IMR-90 (cell line): ENCODE measurements around the gene DOCK7. TPM values are rescaled to one million over a fixed set of nuclear protein-coding genes. Genes with fewer than 3 reads are reported as not detected.

Experiments used
- ATAC-seq: fragments of 200-7000 bp; cut with Tn5 transposase; 2 replicates; pipeline ENCODE4 v1.9.1; 2020; ENCODE audit warnings: low read depth, mild to moderate bottlenecking, moderate library complexity
- BruUV-seq: library from RNA; stranded (reverse); fragments of 400-500 nt; replicated peaks from 2 replicates; lab custom pipeline; 2021; lab: Mats Ljungman, UMichigan
- CTCF ChIA-PET: fragments of 300-600 bp; formaldehyde crosslinking; extraction: SDS; loops from one replicate; lab custom pipeline; 2021; ENCODE audit warnings: antibody characterized with exemption; lab: Yijun Ruan, JAX
- POLR2A ChIA-PET: fragments of 300-600 bp; sonication (Branson Sonifier 250); formaldehyde crosslinking; loops from one replicate; lab custom pipeline; 2022; ENCODE audit warnings: antibody characterized with exemption; ENCODE audit not compliant: unreplicated experiment; lab: Charles Lee
- DNase-seq: peaks from one replicate; pipeline ENCODE4 v3.0.0; 2013
- H2AFZ ChIP-seq: replicated peaks from 2 replicates; pipeline ENCODE3; 2013; ENCODE audit warnings: low read length, mild to moderate bottlenecking; ENCODE audit not compliant: poor library complexity
- H2AK5ac ChIP-seq: 2 replicates; pipeline ENCODE4 v1.6.1; 2013; ENCODE audit warnings: low read depth, low read length, inconsistent platforms
- H2AK9ac ChIP-seq: replicated peaks from 2 replicates; pipeline ENCODE3; 2013; ENCODE audit warnings: mild to moderate bottlenecking, low read depth, low read length, moderate library complexity; ENCODE audit not compliant: poor library complexity
- H2BK120ac ChIP-seq: 2 replicates; pipeline ENCODE4 v1.6.1; 2013; ENCODE audit warnings: low read depth, low read length, inconsistent platforms
- H2BK15ac ChIP-seq: 3 replicates; pipeline ENCODE4 v1.6.1; 2013; ENCODE audit warnings: low read depth, low read length, inconsistent platforms
- H2BK20ac ChIP-seq: 2 replicates; pipeline ENCODE4 v1.6.1; 2013; ENCODE audit warnings: low read depth, mild to moderate bottlenecking, inconsistent platforms, low read length, moderate library complexity
- H2BK5ac ChIP-seq: 2 replicates; pipeline ENCODE4 v1.6.1; 2013; ENCODE audit warnings: mild to moderate bottlenecking, low read depth, low read length, inconsistent platforms; ENCODE audit not compliant: poor library complexity, severe bottlenecking
- H3K14ac ChIP-seq: replicated peaks from 2 replicates; pipeline ENCODE4 v1.6.1; 2013; ENCODE audit warnings: low read depth, low read length, inconsistent platforms
- H3K18ac ChIP-seq: 2 replicates; pipeline ENCODE4 v1.6.1; 2013; ENCODE audit warnings: low read depth, low read length, control low read depth
- H3K23ac ChIP-seq: 2 replicates; pipeline ENCODE4 v1.6.1; 2013; ENCODE audit warnings: low read depth, low read length, inconsistent platforms
- H3K27ac ChIP-seq: 2 replicates; pipeline ENCODE4 v1.5.1; 2013; ENCODE audit warnings: mild to moderate bottlenecking, control low read depth, low read length; ENCODE audit not compliant: insufficient read depth
- H3K27me3 ChIP-seq: 2 replicates; pipeline ENCODE4 v1.6.1; 2013; ENCODE audit warnings: low read length; ENCODE audit not compliant: control insufficient read depth, insufficient read depth
- H3K36me3 ChIP-seq: 2 replicates; pipeline ENCODE4 v1.6.1; 2013; ENCODE audit warnings: low read length, mixed read lengths; ENCODE audit not compliant: control insufficient read depth, insufficient read depth
- H3K4ac ChIP-seq: 2 replicates; pipeline ENCODE4 v1.6.1; 2013; ENCODE audit warnings: low read depth, low read length, inconsistent platforms
- H3K4me1 ChIP-seq: 2 replicates; pipeline ENCODE4 v1.6.1; 2013; ENCODE audit warnings: low read length, mixed read lengths; ENCODE audit not compliant: control insufficient read depth, insufficient read depth
- H3K4me2 ChIP-seq: 2 replicates; pipeline ENCODE4 v1.6.1; 2013; ENCODE audit warnings: low read depth, mild to moderate bottlenecking, control low read depth, low read length, moderate library complexity
- H3K4me3 ChIP-seq: 2 replicates; pipeline ENCODE4 v1.5.1; 2013; ENCODE audit warnings: low read depth, mild to moderate bottlenecking, control low read depth, low read length, moderate library complexity; ENCODE audit not compliant: insufficient read depth
- H3K56ac ChIP-seq: 2 replicates; pipeline ENCODE4 v1.6.1; 2013; ENCODE audit warnings: low read length, inconsistent platforms; ENCODE audit not compliant: insufficient read depth; ENCODE audit errors: extremely low read depth
- H3K79me1 ChIP-seq, 2 experiments: 2 replicates each; pipeline ENCODE4 v1.6.1; 2013; ENCODE audit warnings: low read length in 2 of 2, inconsistent platforms in 1 of 2, low read depth in 1 of 2
- H3K9ac ChIP-seq: 2 replicates; pipeline ENCODE4 v1.6.1; 2013; ENCODE audit warnings: low read depth, low read length, control low read depth
- H3K9me1 ChIP-seq: 2 replicates; pipeline ENCODE4 v1.6.1; 2013; ENCODE audit warnings: low read length, inconsistent platforms; ENCODE audit not compliant: insufficient read depth
- H3K9me3 ChIP-seq: 2 replicates; pipeline ENCODE4 v1.6.1; 2013; ENCODE audit warnings: low read length; ENCODE audit not compliant: control insufficient read depth, insufficient read depth
- H4K20me1 ChIP-seq: 2 replicates; pipeline ENCODE4 v1.6.1; 2013; ENCODE audit warnings: low read length, inconsistent platforms; ENCODE audit not compliant: insufficient read depth
- H4K5ac ChIP-seq: 2 replicates; pipeline ENCODE4 v1.6.1; 2013; ENCODE audit warnings: mild to moderate bottlenecking, low read depth, low read length, control low read depth
- H4K8ac ChIP-seq, 2 experiments: 2 replicates each; pipeline ENCODE4 v1.6.1; 2013; ENCODE audit warnings: low read depth in 2 of 2, low read length in 2 of 2, control low read depth in 1 of 2, inconsistent platforms in 1 of 2
- H4K91ac ChIP-seq: 2 replicates; pipeline ENCODE4 v1.6.1; 2013; ENCODE audit warnings: low read depth, low read length, inconsistent platforms; ENCODE audit not compliant: insufficient read depth
- BHLHE40 ChIP-seq: fragments of 150-350 bp; IDR thresholded peaks from 2 replicates; pipeline ENCODE4 v1.6.1; 2016; ENCODE audit warnings: mild to moderate bottlenecking, low read depth, low read length
- CEBPB ChIP-seq: IDR thresholded peaks from 2 replicates; pipeline ENCODE4 v1.6.1; 2012; ENCODE audit warnings: low read depth, low read length, improper control_type of control experiment
- ELK1 ChIP-seq: fragments of 150-350 bp; IDR thresholded peaks from 2 replicates; pipeline ENCODE4 v1.6.1; 2016; ENCODE audit warnings: low read depth, mild to moderate bottlenecking, low read length, moderate library complexity, borderline replicate concordance
- FOS ChIP-seq: fragments of 150-350 bp; IDR thresholded peaks from 2 replicates; pipeline ENCODE4 v1.6.1; 2016; ENCODE audit warnings: low read depth, low read length
- MAZ ChIP-seq: IDR thresholded peaks from 2 replicates; pipeline ENCODE4 v1.6.1; 2012; ENCODE audit warnings: low read depth, mild to moderate bottlenecking, low read length, improper control_type of control experiment, moderate library complexity, borderline replicate concordance
- NFE2L2 ChIP-seq: fragments of 150-350 bp; IDR thresholded peaks from 2 replicates; pipeline ENCODE4 v1.6.1; 2016; ENCODE audit warnings: low read depth, mild to moderate bottlenecking, low read length
- POLR2A ChIP-seq: IDR thresholded peaks from 2 replicates; pipeline ENCODE4 v1.6.1; 2012; ENCODE audit warnings: mild to moderate bottlenecking, low read depth, low read length
- RAD21 ChIP-seq: IDR thresholded peaks from 2 replicates; pipeline ENCODE4 v1.6.1; 2012; ENCODE audit warnings: low read length, improper control_type of control experiment
- RCOR1 ChIP-seq: IDR thresholded peaks from 2 replicates; pipeline ENCODE4 v1.6.1; 2012; ENCODE audit warnings: mild to moderate bottlenecking, low read length, improper control_type of control experiment; ENCODE audit not compliant: insufficient replicate concordance
- RFX5 ChIP-seq: IDR thresholded peaks from 2 replicates; pipeline ENCODE4 v1.8.0; 2012; ENCODE audit warnings: low read depth, mild to moderate bottlenecking, low read length, moderate library complexity
- WGBS, 2 experiments: methylation state at CpG; one replicate each; pipeline versions ENCODE4 v1.1.5 to v1.1.7; 2013; ENCODE audit warnings: missing lambda C conversion rate in 2 of 2; ENCODE audit not compliant: insufficient read length in 1 of 2; ENCODE audit errors: extremely low coverage in 2 of 2; 5-methylcytosine and 5-hydroxymethylcytosine counted together
- dilution Hi-C: fragments of 300-500 bp; cut with HindIII; formaldehyde crosslinking; loops from one replicate; pipeline ENCODE4 v1.14.3; 2018; ENCODE audit warnings: low sequenced_read_pairs; ENCODE audit not compliant: unreplicated experiment
- in situ Hi-C: fragments of 300-500 bp; cut with MboI; formaldehyde crosslinking; loops from 3 replicates; pipeline ENCODE4 v1.14.3; 2019; ENCODE audit warnings: low sequenced_read_pairs, inconsistent platforms, mixed read lengths
- intact Hi-C: fragments of 100-400 bp; cut with micrococcal nuclease; formaldehyde crosslinking; loops from 2 replicates; pipeline ENCODE4 v1.10.0; 2022
- polyA plus RNA-seq, 3 experiments: library from polyadenylated mRNA; depleted of rRNA; stranded (reverse); fragments of >200 nt; gene quantifications; 2 replicates each; pipeline ENCODE4 v1.2.3, GENCODE V29; 2012; ENCODE audit warnings: low replicate concordance in 1 of 3
- total RNA-seq: library from RNA; depleted of rRNA; stranded (reverse); fragments of >200 nt; gene quantifications from 2 replicates; pipeline ENCODE4 v1.2.3, GENCODE V29; 2012
- TF ChIP-seq, protein P1 (sequence below): conservative IDR thresholded peaks from 2 replicates; pipeline ENCODE4 v1.5.1; 2012; ENCODE audit warnings: mild to moderate bottlenecking, low read depth, low read length, improper control_type of control experiment
- TF ChIP-seq, protein P2 (sequence below): fragments of 150-350 bp; IDR thresholded peaks from 2 replicates; pipeline ENCODE4 v1.6.1; 2017; ENCODE audit warnings: mild to moderate bottlenecking, antibody characterized with exemption, low read length, low read depth

The DOCK7 gene
- total and polyA plus RNA-seq, 2 of the 4 experiments (the other 2 are of a cell fraction) = 38.0 to 97.7 TPM

GRCh38 chr1:62509028-62509427 is 179.2 kb downstream of the DOCK7 start:
- Histone ChIP-seq H3K79me1 (peaks cover 0 to 7% of the 10 kb centered on the region in 2 experiments; a peak in 2 of 4 replicates), H3K23ac (no peak overlapping the region), H2BK5ac (no peak overlapping the region), H2BK20ac (no peak overlapping the region), H3K9me3 (no peaks in the 10 kb centered on the region), H3K27me3 (no peaks in the 10 kb centered on the region), H3K56ac (no peak overlapping the region), H2BK15ac (no peak overlapping the region), H4K5ac (no peak overlapping the region), H3K9ac (no peak overlapping the region), H3K36me3 (peaks cover 17% of the 10 kb centered on the region), H3K9me1 (no peaks in the 10 kb centered on the region), H4K91ac (no peak overlapping the region), H2AFZ (no peak overlapping the region), H2AK5ac (no peak overlapping the region), H2BK120ac (no peak overlapping the region), H3K18ac (no peak overlapping the region), H3K14ac (no peak overlapping the region), H4K8ac (no peak overlapping the region), H4K20me1 (no peaks in the 10 kb centered on the region), H3K4ac (no peak overlapping the region), H3K4me2 (no peak overlapping the region), H3K4me1 (no peaks in the 10 kb centered on the region), H3K4me3 (no peak overlapping the region), H2AK9ac (no peak overlapping the region), H3K27ac (no peak overlapping the region)
- dilution Hi-C loops = no loop called here
- intact Hi-C loops = loop anchor here (5.0 kb wide), 1 partner anchor 178 kb away; the partner anchor contains the start of gene DOCK7
- no CpG with 5 or more reads among the region's 1 CpG for WGBS, 2 experiments
- ChIA-PET CTCF (interaction anchor here (1.3 to 2.8 kb wide), 3 partner anchors 8 to 238 kb away, joined by 3 to 12 read pairs (median 5); no protein-coding TSS in a partner anchor), POLR2A (no interaction called here)
- ATAC-seq (no peak), DNase-seq (no peak)
- TF ChIP-seq, protein P1, sequence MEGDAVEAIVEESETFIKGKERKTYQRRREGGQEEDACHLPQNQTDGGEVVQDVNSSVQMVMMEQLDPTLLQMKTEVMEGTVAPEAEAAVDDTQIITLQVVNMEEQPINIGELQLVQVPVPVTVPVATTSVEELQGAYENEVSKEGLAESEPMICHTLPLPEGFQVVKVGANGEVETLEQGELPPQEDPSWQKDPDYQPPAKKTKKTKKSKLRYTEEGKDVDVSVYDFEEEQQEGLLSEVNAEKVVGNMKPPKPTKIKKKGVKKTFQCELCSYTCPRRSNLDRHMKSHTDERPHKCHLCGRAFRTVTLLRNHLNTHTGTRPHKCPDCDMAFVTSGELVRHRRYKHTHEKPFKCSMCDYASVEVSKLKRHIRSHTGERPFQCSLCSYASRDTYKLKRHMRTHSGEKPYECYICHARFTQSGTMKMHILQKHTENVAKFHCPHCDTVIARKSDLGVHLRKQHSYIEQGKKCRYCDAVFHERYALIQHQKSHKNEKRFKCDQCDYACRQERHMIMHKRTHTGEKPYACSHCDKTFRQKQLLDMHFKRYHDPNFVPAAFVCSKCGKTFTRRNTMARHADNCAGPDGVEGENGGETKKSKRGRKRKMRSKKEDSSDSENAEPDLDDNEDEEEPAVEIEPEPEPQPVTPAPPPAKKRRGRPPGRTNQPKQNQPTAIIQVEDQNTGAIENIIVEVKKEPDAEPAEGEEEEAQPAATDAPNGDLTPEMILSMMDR = no peak
- TF ChIP-seq RAD21 (no peak), NFE2L2 (no peak), RFX5 (no peak), CEBPB (no peak), FOS (no peak), POLR2A (no peak), ELK1 (no peak), RCOR1 (no peak), MAZ (no peak), BHLHE40 (no peak)
- TF ChIP-seq, protein P2, sequence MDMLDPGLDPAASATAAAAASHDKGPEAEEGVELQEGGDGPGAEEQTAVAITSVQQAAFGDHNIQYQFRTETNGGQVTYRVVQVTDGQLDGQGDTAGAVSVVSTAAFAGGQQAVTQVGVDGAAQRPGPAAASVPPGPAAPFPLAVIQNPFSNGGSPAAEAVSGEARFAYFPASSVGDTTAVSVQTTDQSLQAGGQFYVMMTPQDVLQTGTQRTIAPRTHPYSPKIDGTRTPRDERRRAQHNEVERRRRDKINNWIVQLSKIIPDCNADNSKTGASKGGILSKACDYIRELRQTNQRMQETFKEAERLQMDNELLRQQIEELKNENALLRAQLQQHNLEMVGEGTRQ = no peak
- BruUV-seq = no TSS peak
- in situ Hi-C loops = loop anchor here (5.0 kb wide), 1 partner anchor 238 kb away; no protein-coding TSS in a partner anchor
